K562 (cell line): ENCODE measurements around the gene SKP2. TPM values are rescaled to one million over a fixed set of nuclear protein-coding genes. Genes with fewer than 3 reads are reported as not detected.

ENCODE experiments used
- BMI1 ChIP-seq: fragments of 150-350 bp; IDR thresholded peaks from 2 replicates; pipeline ENCODE4 v1.6.1; 2014; ENCODE audit warnings: low read length
- CTCF ChIP-seq, 3 experiments: IDR thresholded peaks in 2 of 3; conservative IDR thresholded peaks in 1 of 3; 2 replicates each; pipeline ENCODE4 v1.5.1; 2011 to 2012; ENCODE audit warnings: low read length in 3 of 3, mild to moderate bottlenecking in 3 of 3, control low read depth in 2 of 3, improper control_type of control experiment in 1 of 3, inconsistent platforms in 1 of 3, low read depth in 1 of 3, mixed read lengths in 1 of 3, moderate library complexity in 1 of 3; ENCODE audit not compliant: insufficient read depth in 2 of 3
- FOSL1 ChIP-seq: fragments of 200-800 bp; sonication (Bioruptor generic); conservative IDR thresholded peaks from 2 replicates; pipeline ENCODE4 v1.6.1; 2016; ENCODE audit warnings: missing genetic modification characterization, missing compliant biosample characterization
- HBP1 ChIP-seq: fragments of 450-650 bp; formaldehyde crosslinking; IDR thresholded peaks from 2 replicates; pipeline ENCODE4 v1.4.0; 2022; ENCODE audit warnings: missing genetic modification characterization
- MITF ChIP-seq: IDR thresholded peaks from 2 replicates; pipeline ENCODE4 v1.6.1; 2014; ENCODE audit warnings: antibody characterized with exemption
- MTA1 ChIP-seq: fragments of 450-650 bp; IDR thresholded peaks from 2 replicates; pipeline ENCODE4 v1.6.1; 2017; ENCODE audit warnings: borderline replicate concordance
- PBX2 ChIP-seq, 2 experiments: IDR thresholded peaks in 1 of 2; conservative IDR thresholded peaks in 1 of 2; 2 replicates each; pipeline ENCODE4 v1.6.1; 2016; ENCODE audit warnings: low read depth in 2 of 2, mild to moderate bottlenecking in 1 of 2, missing compliant biosample characterization in 1 of 2, missing genetic modification characterization in 1 of 2, moderate library complexity in 1 of 2
- PHF20 ChIP-seq: fragments of 450-650 bp; IDR thresholded peaks from 2 replicates; pipeline ENCODE4 v1.6.1; 2018; ENCODE audit not compliant: partially characterized antibody
- PKNOX1 ChIP-seq: fragments of 450-650 bp; IDR thresholded peaks from 2 replicates; pipeline ENCODE4 v1.6.1; 2016
- PYGO2 ChIP-seq: fragments of 450-650 bp; IDR thresholded peaks from 2 replicates; pipeline ENCODE4 v1.6.1; 2016; ENCODE audit warnings: mild to moderate bottlenecking, missing genetic modification characterization, moderate library complexity, missing compliant biosample characterization
- RAD21 ChIP-seq, 2 experiments: fragments of 250-450 bp in 1 of 2; fragments of 450-650 bp in 1 of 2; sonication (Bioruptor Pico) in 1 of 2; formaldehyde crosslinking in 1 of 2; IDR thresholded peaks in 1 of 2; conservative IDR thresholded peaks in 1 of 2; 2 replicates each; pipeline versions ENCODE4 v1.4.0 to v1.8.0; 2020 to 2022; ENCODE audit warnings: mild to moderate bottlenecking in 2 of 2, moderate library complexity in 1 of 2
- SETDB1 ChIP-seq: IDR thresholded peaks from one replicate; pipeline ENCODE4 v1.6.1; 2012; ENCODE audit warnings: low read length, control low read depth, inconsistent platforms
- SMARCA4 ChIP-seq: fragments of 450-650 bp; IDR thresholded peaks from 2 replicates; pipeline ENCODE4 v1.6.1; 2016
- STAT5A ChIP-seq: IDR thresholded peaks from 2 replicates; pipeline ENCODE4 v1.6.1; 2012; ENCODE audit warnings: low read length, inconsistent platforms, borderline replicate concordance
- ZBTB49 ChIP-seq: sonication (generic); formaldehyde crosslinking; IDR thresholded peaks from 2 replicates; pipeline ENCODE4 v1.8.0; 2022; ENCODE audit warnings: missing genetic modification reagents, mild to moderate bottlenecking, borderline replicate concordance
- ZNF175 ChIP-seq: fragments of 200-800 bp; sonication (Bioruptor generic); IDR thresholded peaks from 2 replicates; pipeline ENCODE4 v1.6.1; 2016; ENCODE audit warnings: low read depth, mild to moderate bottlenecking, missing genetic modification characterization, missing compliant biosample characterization
- ZNF766 ChIP-seq: fragments of 200-800 bp; sonication (Bioruptor generic); conservative IDR thresholded peaks from 2 replicates; pipeline ENCODE4 v1.6.1; 2016; ENCODE audit warnings: missing genetic modification characterization, missing compliant biosample characterization
- polyA plus RNA-seq, 8 experiments: library from polyadenylated mRNA; depleted of rRNA in 4 of 8; stranded (reverse) in 5 of 8; unstranded in 3 of 8; fragments of >200 nt; fragmentation: Nextera tagmentation in 2 of 8; fragmentation: Illumina TruSeq in 1 of 8; extraction: Ambion mirVana in 2 of 8; extraction: Trizol in 1 of 8; gene quantifications; 2 replicates each; pipeline versions ENCODE4 v1.2.1 to v1.2.3, GENCODE V29; 2011 to 2014; ENCODE audit warnings: inconsistent platforms in 1 of 8, missing spikeins in 1 of 8
- total RNA-seq, 7 experiments: library from RNA; depleted of rRNA in 6 of 7; stranded (reverse); fragments of >200 nt in 6 of 7; fragmentation: Illumina TruSeq in 2 of 7; extraction: Trizol in 2 of 7; gene quantifications; 2 replicates each; pipeline versions ENCODE4 v1.2.1 to v1.2.3, GENCODE V29; 2011 to 2021; ENCODE audit warnings: low replicate concordance in 1 of 7

SKP2 gene
- total and polyA plus RNA-seq, 9 of the 15 experiments (the other 6 are each of a cell fraction or from before 2014, with no cell fraction given) = 30.0 to 97.5 (median 80.8) TPM

- TF ChIP-seq ZBTB49 (no peak), MITF (no peak), BMI1 (no peak), PBX2 (CRISPR knock-in tag; IDR thresholded peaks at IDR 0.05; ENCODE audit: low read depth) (no peak), PBX2 (tag; conservative IDR thresholded peaks at IDR 0.05; ENCODE audit: low read depth) (peak; percentile 38; the same call in 1 of the 2 replicates), PHF20 (no peak), ZNF175 (CRISPR knock-in tag) (no peak), FOSL1 (tag) (no peak), PYGO2 (tag) (no peak), MTA1 (no peak), RAD21 (CRISPR knock-in tag; conservative IDR thresholded peaks at IDR 0.05 in 1 of 2, IDR thresholded peaks at IDR 0.05 in 1 of 2) (no peak), HBP1 (CRISPR knock-in tag) (no peak), SMARCA4 (peak; percentile 75), ZNF766 (CRISPR knock-in tag) (peak; percentile 69), STAT5A (peak; percentile 84), PKNOX1 (peak; percentile 65), CTCF (IDR thresholded peaks at IDR 0.05 in 2 of 3, conservative IDR thresholded peaks at IDR 0.05 in 1 of 3; ENCODE audit: insufficient read depth in 2 of 3, low read depth in 1 of 3, low read length in 3 of 3) (no peak), SETDB1 (no peak)
These were observed 40.7 kb upstream of the SKP2 start (continued) for GRCh38 chr5:36111238-36111637.
